ENCODE results near the gene FTL. TPM values are rescaled to one million over a fixed set of nuclear protein-coding genes. Genes with fewer than 3 reads are reported as not detected.
"Not testable (repeated sequence)": the region's sequence is repeated elsewhere in the genome, so short reads cannot be mapped to it uniquely, and the experiment has no call there.

The FTL gene
- 1,459 and 1,979 TPM in 2 replicates for total RNA-seq (2022)
- Bru-seq, nascent RNA = percentile 99 among the genes with signal in this experiment
- BruChase-seq, experiment 1, labeled RNA remaining after a 6-hour chase = percentile 100 among the genes with signal in this experiment
- BruChase-seq, experiment 2, labeled RNA remaining after a 2-hour chase = percentile 99 among the genes with signal in this experiment
- long read RNA-seq, transcript FTL-201 (4 exons, 878 nt) = major isoform, 2,470 of 2,615 reads
- long read RNA-seq, partial matches to known transcripts = 61 of 2,615 reads
- long read RNA-seq, other reads (novel, unspliced or antisense) = 84 of 2,615 reads

GRCh38 chr19:48965040-48965805 is at the start of gene FTL:
TSS of gene FTL (plus strand) at chr19:48965309. CDS start at chr19:48965508, 199 bp downstream.
- Mint-ChIP-seq H3K27ac (ENCODE audit: unreplicated experiment) (peak within 1 kb of the TSS; percentile 99), H3K4me1 (ENCODE audit: low read depth, unreplicated experiment) (peaks cover 50% of the 10 kb centered on the region), H3K4me3 (ENCODE audit: low read depth, unreplicated experiment) (peak within 1 kb of the TSS; percentile 98), H3K9me3 (ENCODE audit: low read depth, unreplicated experiment) (no peaks in the 10 kb centered on the region), H3K36me3 (ENCODE audit: insufficient read depth, unreplicated experiment) (peaks cover 96% of the 10 kb centered on the region), H3K27me3 (ENCODE audit: unreplicated experiment) (no peaks in the 10 kb centered on the region)
- intact Hi-C loops (cut with micrococcal nuclease; ENCODE audit: unreplicated experiment) = loop anchor here (2.0 to 5.0 kb wide), 2 partner anchors 90 to 328 kb away; partner anchors contain the start of gene DBP
- peak; percentile 97 for DNase-seq
- BruUV-seq (replicated peaks) = no TSS peak
- TF ChIP-seq CTCF (IDR thresholded peaks at IDR 0.05; ENCODE audit: unreplicated experiment) = no peak
- CTCF ChIA-PET = interaction anchor here (0.7 to 1.2 kb wide), 2 partner anchors 111 to 122 kb away, joined by 3 read pairs; no protein-coding TSS in a partner anchor

- no TSS peak for BruUV-seq (replicated peaks)
- no peak for TF ChIP-seq CTCF (IDR thresholded peaks at IDR 0.05; ENCODE audit: unreplicated experiment)
- CTCF ChIA-PET = interaction anchor here (0.7 kb wide), 1 partner anchor 647 kb away, joined by 3 read pairs; no protein-coding TSS in a partner anchor
- no peak overlapping the region for H3K27ac Mint-ChIP-seq (ENCODE audit: unreplicated experiment)
- no peaks in the 10 kb centered on the region for H3K4me1 Mint-ChIP-seq (ENCODE audit: low read depth, unreplicated experiment)
- no peak for DNase-seq
- H3K4me3 Mint-ChIP-seq (ENCODE audit: low read depth, unreplicated experiment) = no peak overlapping the region
- H3K9me3 Mint-ChIP-seq (ENCODE audit: low read depth, unreplicated experiment) = no peaks in the 10 kb centered on the region
- H3K27me3 Mint-ChIP-seq (ENCODE audit: unreplicated experiment) = no peaks in the 10 kb centered on the region
- peaks cover 76% of the 10 kb centered on the region for H3K36me3 Mint-ChIP-seq (ENCODE audit: insufficient read depth, unreplicated experiment)
- intact Hi-C loops (cut with micrococcal nuclease; ENCODE audit: unreplicated experiment) = no loop called here
Observed at GRCh38 chr19:48915757-48916156, 49.4 kb upstream of the FTL start.

- intact Hi-C loops (cut with micrococcal nuclease; ENCODE audit: unreplicated experiment) = no loop called here
- no peaks in the 10 kb centered on the region for H3K4me1 Mint-ChIP-seq (ENCODE audit: low read depth, unreplicated experiment)
- no peak overlapping the region for H3K27ac Mint-ChIP-seq (ENCODE audit: unreplicated experiment)
- H3K36me3 Mint-ChIP-seq (ENCODE audit: insufficient read depth, unreplicated experiment) = peaks cover 80% of the 10 kb centered on the region
- TF ChIP-seq CTCF (IDR thresholded peaks at IDR 0.05; ENCODE audit: unreplicated experiment) = no peak
- DNase-seq = no peak
- H3K27me3 Mint-ChIP-seq (ENCODE audit: unreplicated experiment) = no peaks in the 10 kb centered on the region
- CTCF ChIA-PET = interaction anchor here (1.0 to 1.4 kb wide), 2 partner anchors 10 to 204 kb away, joined by 3 to 4 read pairs; no protein-coding TSS in a partner anchor
- H3K4me3 Mint-ChIP-seq (ENCODE audit: low read depth, unreplicated experiment) = no peak overlapping the region
- H3K9me3 Mint-ChIP-seq (ENCODE audit: low read depth, unreplicated experiment) = no peaks in the 10 kb centered on the region
- BruUV-seq (replicated peaks) = no TSS peak
Observed at GRCh38 chr19:48918071-48918470, 47.0 kb upstream of the FTL start.

- no peak for TF ChIP-seq CTCF (IDR thresholded peaks at IDR 0.05; ENCODE audit: unreplicated experiment)
- Mint-ChIP-seq H3K4me3 (ENCODE audit: low read depth, unreplicated experiment) (no peak overlapping the region), H3K36me3 (ENCODE audit: insufficient read depth, unreplicated experiment) (peaks cover 77% of the 10 kb centered on the region), H3K27me3 (ENCODE audit: unreplicated experiment) (no peaks in the 10 kb centered on the region), H3K27ac (ENCODE audit: unreplicated experiment) (no peak overlapping the region), H3K9me3 (ENCODE audit: low read depth, unreplicated experiment) (no peaks in the 10 kb centered on the region), H3K4me1 (ENCODE audit: low read depth, unreplicated experiment) (no peaks in the 10 kb centered on the region)
- BruUV-seq (replicated peaks) = no TSS peak
- intact Hi-C loops (cut with micrococcal nuclease; ENCODE audit: unreplicated experiment) = no loop called here
- DNase-seq = no peak
- CTCF ChIA-PET = interaction anchor here (0.7 to 1.4 kb wide), 2 partner anchors 10 to 251 kb away, joined by 4 read pairs; no protein-coding TSS in a partner anchor
Observed at GRCh38 chr19:48918801-48919247, 46.3 kb upstream of the FTL start.

- intact Hi-C loops (cut with micrococcal nuclease; ENCODE audit: unreplicated experiment); H3K27ac Mint-ChIP-seq (ENCODE audit: unreplicated experiment); H3K4me3 Mint-ChIP-seq (ENCODE audit: low read depth, unreplicated experiment); DNase-seq; H3K27me3 Mint-ChIP-seq (ENCODE audit: unreplicated experiment); H3K9me3 Mint-ChIP-seq (ENCODE audit: low read depth, unreplicated experiment); BruUV-seq (replicated peaks); H3K4me1 Mint-ChIP-seq (ENCODE audit: low read depth, unreplicated experiment): not testable (repeated sequence)
- CTCF ChIA-PET = interaction anchor here (1.4 kb wide), 1 partner anchor 9 kb away, joined by 4 read pairs; no protein-coding TSS in a partner anchor
- peaks cover 76% of the 10 kb centered on the region for H3K36me3 Mint-ChIP-seq (ENCODE audit: insufficient read depth, unreplicated experiment)
Observed at GRCh38 chr19:48919271-48919670, 45.8 kb upstream of the FTL start.
